Skeletal muscle cell (primary cell): ENCODE results near the gene MYOZ3.

Experiments
- DNase-seq: peaks from one replicate; pipeline ENCODE4 v3.0.0-alpha.2; 2010; ENCODE audit warnings: low read depth
- H3K4me3 ChIP-seq: 2 replicates; pipeline ENCODE4 v1.5.1; 2011; ENCODE audit warnings: low read depth, mild to moderate bottlenecking, control low read depth, low read length, moderate library complexity

Gene MYOZ3

GRCh38 chr5:150653762-150654556 is 7.1 kb upstream of the MYOZ3 start:
- no peak overlapping the region for H3K4me3 ChIP-seq
- DNase-seq: no peak

- H3K4me3 ChIP-seq: no peak overlapping the region
- DNase-seq: no peak
Measured at GRCh38 chr5:150655221-150655620, 5.8 kb upstream of the MYOZ3 start.

GRCh38 chr5:150656191-150657132 is 4.6 kb upstream of the MYOZ3 start:
- DNase-seq: no peak
- peak overlapping the region; percentile 53 for H3K4me3 ChIP-seq

GRCh38 chr5:150658121-150658520 is 2.9 kb upstream of the MYOZ3 start:
- no peak overlapping the region for H3K4me3 ChIP-seq
- DNase-seq: no peak

- no peak for DNase-seq
Measured at GRCh38 chr5:150658699-150659265, 2.3 kb upstream of the MYOZ3 start.

GRCh38 chr5:150659360-150660107 is 1.5 kb upstream of the MYOZ3 start:
- DNase-seq: no peak

More at GRCh38 chr5:150658699-150659265, 2.3 kb upstream of the MYOZ3 start:
- no peak overlapping the region for H3K4me3 ChIP-seq

GRCh38 chr5:150660108-150660831 is 781 bp upstream of the MYOZ3 start:
- no peak for DNase-seq
- H3K4me3 ChIP-seq: no peak overlapping the region

More at GRCh38 chr5:150659360-150660107, 1.5 kb upstream of the MYOZ3 start:
- no peak overlapping the region for H3K4me3 ChIP-seq

GRCh38 chr5:150661821-150662596 is 958 bp downstream of the MYOZ3 start:
- no peak for DNase-seq
- no peak overlapping the region for H3K4me3 ChIP-seq

- no peak for DNase-seq
Measured at GRCh38 chr5:150662731-150663516, 1.9 kb downstream of the MYOZ3 start.

GRCh38 chr5:150663936-150664335 is 2.9 kb downstream of the MYOZ3 start:
- no peak overlapping the region for H3K4me3 ChIP-seq
- DNase-seq: no peak

More at GRCh38 chr5:150662731-150663516, 1.9 kb downstream of the MYOZ3 start:
- no peak overlapping the region for H3K4me3 ChIP-seq

- no peak overlapping the region for H3K4me3 ChIP-seq
Measured at GRCh38 chr5:150665044-150665443, 4.0 kb downstream of the MYOZ3 start.

GRCh38 chr5:150670275-150670947 is 9.4 kb downstream of the MYOZ3 start:
- no peak for DNase-seq
- no peak overlapping the region for H3K4me3 ChIP-seq

More at GRCh38 chr5:150665044-150665443, 4.0 kb downstream of the MYOZ3 start:
- DNase-seq: no peak

- DNase-seq: no peak
- H3K4me3 ChIP-seq: no peak overlapping the region
Measured at GRCh38 chr5:150670948-150671310, 9.9 kb downstream of the MYOZ3 start.

GRCh38 chr5:150671509-150672236 is 10.6 kb downstream of the MYOZ3 start:
- no peak for DNase-seq
- peak overlapping the region; percentile 49 for H3K4me3 ChIP-seq

GRCh38 chr5:150672237-150672883 is 11.3 kb downstream of the MYOZ3 start:
- peak overlapping the region; percentile 49 for H3K4me3 ChIP-seq
- no peak for DNase-seq

- peak overlapping the region; percentile 49 for H3K4me3 ChIP-seq
- DNase-seq: no peak
Measured at GRCh38 chr5:150672884-150673275, 11.8 kb downstream of the MYOZ3 start.
